ENCODE results near the gene GTF2E1. TPM values are rescaled to one million over a fixed set of nuclear protein-coding genes. Genes with fewer than 3 reads are reported as not detected.
"Not testable (repeated sequence)": the region's sequence is repeated elsewhere in the genome, so short reads cannot be mapped to it uniquely, and the experiment has no call there.

The GTF2E1 gene
- total RNA-seq, 1 donor from 2014 or later: 22.4 TPM

DNA sequence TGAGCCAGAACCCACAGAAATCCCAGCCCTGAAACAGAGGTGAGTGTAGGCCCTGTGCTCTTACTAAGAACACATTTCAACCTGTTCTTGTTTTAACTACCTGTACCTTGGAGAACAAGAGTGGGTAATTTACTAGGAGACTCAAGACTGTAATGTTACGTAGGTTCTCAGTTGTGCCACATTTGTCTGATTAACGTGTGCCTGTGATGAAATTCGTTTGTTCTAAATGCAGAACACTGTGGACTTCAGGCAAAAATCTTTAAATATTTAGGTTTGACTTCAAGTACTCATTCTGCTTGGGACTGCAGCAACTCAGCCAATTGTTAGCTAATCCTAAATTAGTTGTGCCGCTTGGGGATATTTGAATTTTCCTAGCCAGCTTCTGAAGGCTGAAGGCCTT lies 28.3 kb downstream of the GTF2E1 start:
- DNase-seq (ENCODE audit: low read depth) (no peak), FAIRE-seq (no peak)
- no peak overlapping the region for H3K4me3 ChIP-seq (ENCODE audit: low read depth, low read length)
- TF ChIP-seq, protein P1, sequence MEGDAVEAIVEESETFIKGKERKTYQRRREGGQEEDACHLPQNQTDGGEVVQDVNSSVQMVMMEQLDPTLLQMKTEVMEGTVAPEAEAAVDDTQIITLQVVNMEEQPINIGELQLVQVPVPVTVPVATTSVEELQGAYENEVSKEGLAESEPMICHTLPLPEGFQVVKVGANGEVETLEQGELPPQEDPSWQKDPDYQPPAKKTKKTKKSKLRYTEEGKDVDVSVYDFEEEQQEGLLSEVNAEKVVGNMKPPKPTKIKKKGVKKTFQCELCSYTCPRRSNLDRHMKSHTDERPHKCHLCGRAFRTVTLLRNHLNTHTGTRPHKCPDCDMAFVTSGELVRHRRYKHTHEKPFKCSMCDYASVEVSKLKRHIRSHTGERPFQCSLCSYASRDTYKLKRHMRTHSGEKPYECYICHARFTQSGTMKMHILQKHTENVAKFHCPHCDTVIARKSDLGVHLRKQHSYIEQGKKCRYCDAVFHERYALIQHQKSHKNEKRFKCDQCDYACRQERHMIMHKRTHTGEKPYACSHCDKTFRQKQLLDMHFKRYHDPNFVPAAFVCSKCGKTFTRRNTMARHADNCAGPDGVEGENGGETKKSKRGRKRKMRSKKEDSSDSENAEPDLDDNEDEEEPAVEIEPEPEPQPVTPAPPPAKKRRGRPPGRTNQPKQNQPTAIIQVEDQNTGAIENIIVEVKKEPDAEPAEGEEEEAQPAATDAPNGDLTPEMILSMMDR (IDR thresholded peaks at IDR 0.05; ENCODE audit: insufficient read depth, low read length, severe bottlenecking): no peak
- H3K36me3 ChIP-seq (ENCODE audit: control insufficient read depth, insufficient read depth, low read length): no peaks in the 10 kb centered on the region
- no peaks in the 10 kb centered on the region for H3K27me3 ChIP-seq (ENCODE audit: control insufficient read depth, insufficient read depth, low read length)

DNA sequence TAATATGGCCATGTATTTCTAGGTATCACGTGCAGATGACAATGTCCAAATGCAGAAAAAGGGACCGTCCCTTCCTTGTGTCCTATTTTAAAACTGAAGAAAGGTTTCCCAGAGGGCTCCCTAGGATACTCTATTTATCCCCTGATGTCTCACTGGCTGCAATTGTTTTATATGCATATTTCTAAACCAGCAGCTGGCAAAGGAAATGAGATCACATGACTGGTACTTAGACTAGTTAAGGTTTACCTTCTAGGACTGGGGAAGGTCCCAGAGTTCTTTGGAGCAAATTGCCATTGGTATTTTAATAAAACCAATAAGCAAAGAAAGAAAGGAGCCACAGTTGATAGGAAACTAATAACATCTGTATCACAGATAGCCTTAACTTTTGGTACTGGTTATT lies 29.5 kb downstream of the GTF2E1 start:
- TF ChIP-seq, protein P1 (IDR thresholded peaks at IDR 0.05; ENCODE audit: insufficient read depth, low read length, severe bottlenecking): no peak
- H3K27me3 ChIP-seq (ENCODE audit: control insufficient read depth, insufficient read depth, low read length): no peaks in the 10 kb centered on the region
- H3K4me3 ChIP-seq (ENCODE audit: low read depth, low read length): no peak overlapping the region

DNA sequence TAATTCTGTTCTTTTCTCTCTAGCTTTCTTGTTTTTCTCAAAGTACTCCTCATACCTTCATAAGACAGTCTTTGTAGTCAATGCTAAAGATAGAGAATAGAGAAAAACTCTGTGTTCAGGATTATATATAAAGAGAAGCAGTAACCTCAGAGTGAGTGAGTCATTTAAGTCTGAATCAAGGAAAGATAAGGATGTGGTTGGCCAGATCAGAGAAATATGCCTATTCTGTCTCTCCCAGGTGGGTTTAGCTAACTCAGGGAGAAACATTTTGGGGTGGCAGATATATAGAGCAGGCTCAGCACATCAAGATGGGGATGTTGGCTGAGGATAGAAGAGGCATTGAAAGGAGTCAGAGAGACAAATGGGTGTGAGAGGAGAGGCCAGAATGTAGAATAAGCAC lies 31.4 kb downstream of the GTF2E1 start:
- no peak for FAIRE-seq
- TF ChIP-seq, protein P1 (IDR thresholded peaks at IDR 0.05; ENCODE audit: insufficient read depth, low read length, severe bottlenecking): no peak
- H3K4me3 ChIP-seq (ENCODE audit: low read depth, low read length): no peak overlapping the region
- DNase-seq (ENCODE audit: low read depth): peak; percentile 46
- no peaks in the 10 kb centered on the region for H3K27me3 ChIP-seq (ENCODE audit: control insufficient read depth, insufficient read depth, low read length)
- H3K36me3 ChIP-seq (ENCODE audit: control insufficient read depth, insufficient read depth, low read length): no peaks in the 10 kb centered on the region

More for the DNA sequence above, 29.5 kb downstream of the GTF2E1 start:
- FAIRE-seq (no peak), DNase-seq (ENCODE audit: low read depth) (no peak)
- no peaks in the 10 kb centered on the region for H3K36me3 ChIP-seq (ENCODE audit: control insufficient read depth, insufficient read depth, low read length)

DNA sequence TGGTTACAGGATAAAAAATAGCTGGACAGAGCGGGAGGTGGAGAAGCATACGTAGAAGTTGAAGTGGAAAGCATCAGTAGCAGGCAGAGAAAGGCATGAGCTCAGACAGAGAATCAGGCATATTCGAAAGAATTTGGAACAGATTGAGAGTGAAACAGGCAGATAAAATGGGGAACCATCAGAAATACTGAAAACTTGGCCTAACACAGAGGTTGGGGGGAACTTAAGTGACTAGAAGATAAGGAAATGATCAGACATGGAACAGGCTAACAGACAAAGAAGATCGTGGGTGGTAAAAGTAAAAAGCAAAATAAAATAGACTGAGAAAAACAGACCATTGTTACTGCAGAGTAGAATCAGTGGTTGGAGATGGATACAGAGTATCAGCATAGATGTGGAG lies 32.9 kb downstream of the GTF2E1 start:
- no peaks in the 10 kb centered on the region for H3K36me3 ChIP-seq (ENCODE audit: control insufficient read depth, insufficient read depth, low read length)
- DNase-seq (ENCODE audit: low read depth): no peak

DNA sequence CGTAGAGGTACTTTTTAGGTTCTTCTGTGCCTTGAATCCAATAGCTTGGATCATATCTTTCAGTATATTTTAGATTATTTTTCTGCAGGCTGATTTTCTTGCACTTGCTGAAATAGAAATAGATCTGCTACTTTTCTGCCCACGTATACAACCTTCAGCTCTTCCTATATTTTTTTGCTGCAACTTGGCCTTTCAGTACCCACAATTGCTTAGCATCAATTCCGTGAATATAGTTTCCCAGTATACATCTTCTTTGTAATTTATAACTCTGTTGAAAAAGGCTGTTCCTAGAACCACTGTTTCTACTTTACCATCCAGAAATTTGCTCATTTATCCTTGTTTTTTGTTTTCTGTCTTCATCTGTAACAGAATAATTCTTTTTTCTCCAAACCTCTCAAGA lies 36.2 kb downstream of the GTF2E1 start:
- Histone ChIP-seq H3K27me3 (ENCODE audit: control insufficient read depth, insufficient read depth, low read length) (no peaks in the 10 kb centered on the region), H3K36me3 (ENCODE audit: control insufficient read depth, insufficient read depth, low read length) (no peaks in the 10 kb centered on the region), H3K4me3 (ENCODE audit: low read depth, low read length) (no peak overlapping the region)
- FAIRE-seq (no peak), DNase-seq (ENCODE audit: low read depth) (no peak)
- TF ChIP-seq, protein P1 (IDR thresholded peaks at IDR 0.05; ENCODE audit: insufficient read depth, low read length, severe bottlenecking): no peak

More for the DNA sequence above, 32.9 kb downstream of the GTF2E1 start:
- peak; percentile 40 for FAIRE-seq
- TF ChIP-seq, protein P1 (IDR thresholded peaks at IDR 0.05; ENCODE audit: insufficient read depth, low read length, severe bottlenecking): no peak
- no peak overlapping the region for H3K4me3 ChIP-seq (ENCODE audit: low read depth, low read length)
- no peaks in the 10 kb centered on the region for H3K27me3 ChIP-seq (ENCODE audit: control insufficient read depth, insufficient read depth, low read length)

DNA sequence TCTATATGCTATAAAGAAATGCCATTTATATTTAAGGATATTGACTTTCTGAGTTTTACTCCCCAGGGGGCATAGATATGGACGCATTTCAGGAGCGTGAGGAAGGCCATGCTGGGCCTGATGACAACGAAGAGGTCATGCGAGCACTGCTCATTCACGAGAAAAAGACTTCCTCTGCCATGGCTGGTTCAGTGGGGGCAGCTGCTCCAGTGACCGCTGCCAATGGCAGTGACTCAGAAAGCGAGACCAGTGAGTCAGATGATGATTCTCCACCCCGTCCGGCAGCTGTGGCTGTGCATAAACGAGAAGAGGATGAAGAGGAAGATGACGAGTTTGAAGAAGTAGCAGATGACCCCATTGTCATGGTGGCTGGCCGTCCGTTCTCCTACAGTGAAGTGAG lies 38.4 kb downstream of the GTF2E1 start:
- H3K36me3 ChIP-seq (ENCODE audit: control insufficient read depth, insufficient read depth, low read length): no peaks in the 10 kb centered on the region
- H3K4me3 ChIP-seq (ENCODE audit: low read depth, low read length): no peak overlapping the region
- DNase-seq (ENCODE audit: low read depth): peak; percentile 65

DNA sequence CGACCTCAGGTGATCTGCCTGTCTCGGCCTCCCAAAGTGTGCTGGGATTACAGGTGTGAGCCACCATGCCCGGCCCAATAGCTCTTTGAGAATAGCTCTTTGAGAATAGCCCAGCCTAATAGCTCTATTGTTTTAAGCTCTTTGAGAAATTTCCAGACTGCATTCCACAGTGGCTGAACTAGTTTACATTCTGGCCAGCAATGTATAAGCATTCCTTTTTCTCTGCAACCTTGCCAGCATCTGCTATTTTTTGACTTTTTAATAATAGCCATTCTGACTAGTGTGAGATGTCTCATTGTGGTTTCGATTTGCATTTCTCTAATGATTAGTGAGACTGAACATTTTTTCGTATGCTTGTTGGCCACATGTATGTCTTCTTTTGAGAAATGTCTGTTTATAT lies 43.3 kb downstream of the GTF2E1 start:
- H3K36me3 ChIP-seq (ENCODE audit: control insufficient read depth, insufficient read depth, low read length); DNase-seq (ENCODE audit: low read depth); H3K27me3 ChIP-seq (ENCODE audit: control insufficient read depth, insufficient read depth, low read length); H3K4me3 ChIP-seq (ENCODE audit: low read depth, low read length); FAIRE-seq: not testable (repeated sequence)

More for the DNA sequence above, 38.4 kb downstream of the GTF2E1 start:
- no peaks in the 10 kb centered on the region for H3K27me3 ChIP-seq (ENCODE audit: control insufficient read depth, insufficient read depth, low read length)
- TF ChIP-seq, protein P1 (IDR thresholded peaks at IDR 0.05; ENCODE audit: insufficient read depth, low read length, severe bottlenecking): no peak
- no peak for FAIRE-seq

Measured in bronchial epithelial cell (primary cell).